Stimulated activated memory B cell treated with anti-CD40 and anti-IgM and Interleukin-4, amounts not matched to agents 10 μg/mL and 1 μg/mL and 100 μg/mL, for 72 hours (primary cell): ENCODE data around the gene TNIP2.

ENCODE experiments used
- ATAC-seq: fragments of 150-1000 bp; cut with Tn5 transposase; 2 replicates; pipeline ENCODE4 v1.10.0; 2021
- H3K27ac Mint-ChIP-seq: one replicate; pipeline ENCODE4 v1.8.0; 2022; ENCODE audit warnings: mild to moderate bottlenecking, mixed read lengths
- H3K27me3 Mint-ChIP-seq: one replicate; pipeline ENCODE4 v1.8.0; 2022; ENCODE audit warnings: mixed read lengths
- H3K36me3 Mint-ChIP-seq: one replicate; pipeline ENCODE4 v1.8.0; 2022; ENCODE audit warnings: mixed read lengths
- H3K4me1 Mint-ChIP-seq: one replicate; pipeline ENCODE4 v1.8.0; 2022; ENCODE audit warnings: mixed read lengths
- H3K4me3 Mint-ChIP-seq: one replicate; pipeline ENCODE4 v1.8.0; 2022; ENCODE audit warnings: mild to moderate bottlenecking, moderate library complexity, mixed read lengths
- H3K9me3 Mint-ChIP-seq: one replicate; pipeline ENCODE4 v1.8.0; 2022; ENCODE audit warnings: mixed read lengths

Gene TNIP2, protein sequence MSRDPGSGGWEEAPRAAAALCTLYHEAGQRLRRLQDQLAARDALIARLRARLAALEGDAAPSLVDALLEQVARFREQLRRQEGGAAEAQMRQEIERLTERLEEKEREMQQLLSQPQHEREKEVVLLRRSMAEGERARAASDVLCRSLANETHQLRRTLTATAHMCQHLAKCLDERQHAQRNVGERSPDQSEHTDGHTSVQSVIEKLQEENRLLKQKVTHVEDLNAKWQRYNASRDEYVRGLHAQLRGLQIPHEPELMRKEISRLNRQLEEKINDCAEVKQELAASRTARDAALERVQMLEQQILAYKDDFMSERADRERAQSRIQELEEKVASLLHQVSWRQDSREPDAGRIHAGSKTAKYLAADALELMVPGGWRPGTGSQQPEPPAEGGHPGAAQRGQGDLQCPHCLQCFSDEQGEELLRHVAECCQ

DNA sequence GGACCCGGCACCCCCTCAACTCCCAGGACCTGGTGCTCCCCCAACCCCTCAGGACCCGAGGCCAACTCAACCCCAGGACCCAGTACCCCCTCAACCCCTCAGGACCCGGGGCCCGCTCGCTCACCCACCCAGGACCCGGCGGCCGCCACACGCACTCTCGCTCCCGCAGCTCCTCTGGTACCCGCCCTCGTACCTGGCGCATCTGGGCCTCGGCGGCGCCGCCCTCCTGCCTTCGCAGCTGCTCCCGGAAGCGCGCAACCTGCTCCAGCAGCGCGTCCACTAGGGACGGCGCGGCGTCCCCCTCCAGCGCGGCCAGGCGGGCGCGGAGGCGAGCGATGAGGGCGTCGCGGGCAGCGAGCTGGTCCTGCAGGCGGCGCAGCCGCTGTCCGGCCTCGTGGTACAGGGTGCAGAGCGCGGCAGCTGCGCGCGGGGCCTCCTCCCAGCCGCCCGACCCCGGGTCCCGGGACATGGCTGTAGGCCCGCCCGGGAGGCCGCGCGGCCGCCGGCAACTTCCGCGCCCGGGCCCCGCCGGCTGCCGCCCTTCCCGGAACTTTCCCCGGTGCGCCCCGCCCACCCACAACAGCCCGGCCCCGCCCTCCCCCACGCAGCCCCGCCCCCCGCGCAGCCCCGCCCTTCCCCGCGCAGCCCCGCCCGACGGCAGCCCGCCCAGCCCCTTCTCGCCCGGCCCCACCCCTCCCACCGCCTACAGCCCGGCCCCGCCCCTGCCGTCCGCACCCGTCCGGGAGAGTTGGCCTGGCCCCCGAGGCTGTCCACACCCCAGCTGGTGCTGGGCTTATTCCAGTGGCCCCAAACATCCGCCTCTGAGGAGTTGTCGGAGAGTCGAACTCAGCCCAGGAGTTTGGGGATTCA is at the start of gene TNIP2:
TSS of gene TNIP2 (minus strand) at position 516 of the 870 bp plus-strand sequence. CDS start at position 469, 47 bp downstream.
- H3K27me3 Mint-ChIP-seq, result no peaks in the 10 kb centered on the region
- peak within 1 kb of the TSS; percentile 68 for H3K27ac Mint-ChIP-seq
- peak within 1 kb of the TSS; percentile 78 for H3K4me3 Mint-ChIP-seq
- H3K4me1 Mint-ChIP-seq, result peaks cover 45% of the 10 kb centered on the region
- peak; percentile 89 for ATAC-seq
- peaks cover 10% of the 10 kb centered on the region for H3K36me3 Mint-ChIP-seq
- no peaks in the 10 kb centered on the region for H3K9me3 Mint-ChIP-seq

DNA sequence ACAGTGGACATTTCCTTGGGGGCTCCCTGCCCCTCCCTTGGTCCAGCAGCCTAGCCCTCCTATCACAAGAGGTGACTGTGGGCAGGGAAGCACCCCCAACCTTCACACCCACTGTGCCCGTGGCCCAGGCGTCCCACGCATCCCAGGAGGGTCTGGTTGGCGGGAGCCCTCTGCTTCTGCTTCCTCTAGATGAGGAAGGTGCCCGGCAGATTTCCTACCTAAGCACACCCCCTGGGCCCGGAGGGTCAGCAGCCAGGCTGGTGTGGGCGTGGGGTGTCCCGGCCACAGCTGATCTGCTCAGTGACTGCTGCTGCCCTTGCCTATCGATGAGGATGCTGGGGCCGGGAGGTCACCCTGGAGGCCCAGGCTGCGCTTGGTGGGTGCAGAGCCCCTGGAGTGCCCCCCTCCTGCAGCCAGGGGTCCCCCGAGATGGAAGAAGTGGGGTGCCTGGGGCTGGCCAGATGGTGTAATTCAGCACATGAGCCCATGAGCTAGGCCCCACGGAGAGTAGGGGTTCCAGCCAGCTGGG is 48.9 kb upstream of the TNIP2 start:
- H3K36me3 Mint-ChIP-seq, result no peaks in the 10 kb centered on the region
- H3K4me3 Mint-ChIP-seq, result peak overlapping the region; percentile 55
- no peak for ATAC-seq
- H3K27ac Mint-ChIP-seq, result peak overlapping the region; percentile 77
- no peaks in the 10 kb centered on the region for H3K9me3 Mint-ChIP-seq
- peaks cover 77% of the 10 kb centered on the region for H3K4me1 Mint-ChIP-seq
- no peaks in the 10 kb centered on the region for H3K27me3 Mint-ChIP-seq

DNA sequence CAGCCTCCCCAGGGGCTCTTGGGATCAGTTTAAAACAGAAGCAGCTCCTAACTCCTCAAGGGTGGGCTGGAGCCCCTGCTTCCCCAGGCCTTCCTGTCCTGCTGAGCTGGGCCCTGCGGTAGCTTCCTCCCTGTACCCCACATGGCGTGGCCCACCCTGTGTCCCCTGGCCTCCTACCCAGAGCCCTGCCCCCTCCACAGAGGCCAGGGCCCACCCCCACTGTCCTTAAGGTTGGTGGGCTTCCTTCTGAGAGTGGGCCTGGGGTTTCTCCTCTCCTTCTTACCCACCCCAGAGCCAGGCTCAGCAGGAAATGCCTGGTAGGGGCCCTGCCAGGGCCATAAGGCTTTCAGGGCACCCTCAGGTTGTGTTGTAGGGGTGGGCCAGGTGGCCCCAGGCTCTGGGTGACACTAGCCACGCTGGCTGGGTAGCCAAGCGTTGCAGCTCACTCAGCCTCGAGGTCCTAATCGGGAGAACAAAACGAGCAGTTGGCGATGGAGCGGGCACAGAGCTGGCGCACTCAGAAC is 48.4 kb upstream of the TNIP2 start:
- Mint-ChIP-seq H3K27me3 (no peaks in the 10 kb centered on the region), H3K9me3 (no peaks in the 10 kb centered on the region), H3K27ac (peak overlapping the region; percentile 77), H3K4me3 (no peak overlapping the region), H3K4me1 (peaks cover 77% of the 10 kb centered on the region), H3K36me3 (no peaks in the 10 kb centered on the region)
- no peak for ATAC-seq

DNA sequence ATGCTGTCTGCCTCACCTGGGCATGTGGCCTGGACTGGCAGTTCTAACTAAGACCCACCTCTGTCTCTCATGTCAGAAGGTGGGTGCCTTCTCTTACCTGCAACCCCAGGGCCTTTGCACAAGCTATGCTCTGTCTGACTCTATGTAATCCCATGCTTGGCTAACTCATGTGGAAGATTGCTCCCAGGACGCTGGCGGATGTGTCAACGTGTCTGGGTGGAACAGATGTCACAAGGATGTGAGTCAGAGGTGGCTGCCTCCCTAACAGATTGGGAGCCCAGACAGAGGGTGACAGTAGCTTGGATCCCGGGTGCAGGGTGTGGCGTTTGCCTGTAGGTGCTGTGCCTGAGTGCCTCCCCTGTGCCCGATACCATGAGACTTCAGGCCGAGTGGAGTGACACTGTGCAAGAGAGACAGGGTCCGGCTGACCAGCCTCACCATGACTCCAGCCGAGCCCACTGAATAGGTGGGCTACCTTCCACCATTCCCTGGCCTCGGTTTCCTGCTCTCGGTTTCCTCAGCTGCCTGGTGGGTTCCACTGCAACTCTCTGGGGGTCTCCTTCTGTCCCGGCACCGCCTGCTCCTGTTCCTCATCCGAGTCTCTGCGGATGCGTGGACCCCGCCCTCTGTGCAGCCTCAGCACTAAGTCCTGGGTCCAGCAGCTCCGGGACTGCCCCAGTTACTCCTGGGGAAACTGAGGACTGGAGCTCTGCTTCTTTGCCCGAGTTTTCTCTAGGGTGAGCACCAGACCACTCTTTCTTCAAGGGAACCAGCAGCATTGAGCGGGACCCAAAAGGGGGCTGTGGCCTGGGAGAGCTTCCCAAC is 47.7 kb upstream of the TNIP2 start:
- Mint-ChIP-seq H3K4me3 (no peak overlapping the region), H3K4me1 (peaks cover 80% of the 10 kb centered on the region), H3K36me3 (no peaks in the 10 kb centered on the region), H3K27ac (peak overlapping the region; percentile 77), H3K27me3 (no peaks in the 10 kb centered on the region), H3K9me3 (no peaks in the 10 kb centered on the region)
- no peak for ATAC-seq

DNA sequence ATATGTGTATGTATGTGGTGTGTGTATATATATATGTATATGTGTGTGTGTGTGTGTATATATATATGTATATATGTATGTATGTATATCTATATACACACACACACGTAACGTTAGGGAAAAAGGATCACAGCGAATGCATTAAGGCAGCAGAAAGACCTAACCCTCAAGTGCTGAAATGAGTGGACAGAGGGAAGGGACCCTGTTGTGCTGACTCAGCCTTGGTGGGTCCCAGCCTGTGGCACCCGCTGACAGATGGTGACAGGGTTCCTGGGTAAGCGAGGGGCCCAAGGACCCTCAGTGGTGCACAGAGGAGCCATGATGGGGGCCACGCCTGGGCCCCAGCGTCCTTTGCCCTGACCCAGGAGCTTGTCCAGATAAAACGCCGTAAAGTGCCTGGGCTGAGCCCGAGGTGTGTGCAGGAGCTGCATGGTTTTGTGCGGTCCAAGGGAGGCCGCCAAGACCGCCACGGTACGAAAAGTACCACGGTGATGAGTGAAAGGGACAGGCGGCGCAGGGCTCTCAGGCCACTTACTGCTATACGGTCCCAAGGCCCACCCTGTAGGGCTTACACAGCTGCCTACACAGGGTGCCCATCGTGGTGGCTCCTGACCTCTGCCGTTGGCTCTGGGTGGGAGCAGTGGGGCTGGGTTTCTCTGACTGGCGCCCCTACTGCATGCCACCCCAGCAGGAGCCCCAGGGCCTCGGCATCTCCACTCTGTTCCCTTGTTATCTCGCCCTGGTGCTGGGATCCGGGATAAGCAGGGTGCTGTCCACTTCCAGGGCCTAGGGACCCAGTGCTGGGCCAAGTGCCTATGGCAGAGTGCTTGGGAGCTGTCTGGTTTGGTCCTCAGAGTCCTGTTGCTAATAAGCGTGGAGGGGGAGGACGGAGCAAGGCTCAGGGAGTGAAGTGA is 46.7 kb upstream of the TNIP2 start:
- ATAC-seq, result no peak
- Mint-ChIP-seq H3K36me3 (no peaks in the 10 kb centered on the region), H3K9me3 (no peaks in the 10 kb centered on the region), H3K4me3 (no peak overlapping the region), H3K4me1 (peaks cover 85% of the 10 kb centered on the region), H3K27ac (no peak overlapping the region), H3K27me3 (no peaks in the 10 kb centered on the region)

DNA sequence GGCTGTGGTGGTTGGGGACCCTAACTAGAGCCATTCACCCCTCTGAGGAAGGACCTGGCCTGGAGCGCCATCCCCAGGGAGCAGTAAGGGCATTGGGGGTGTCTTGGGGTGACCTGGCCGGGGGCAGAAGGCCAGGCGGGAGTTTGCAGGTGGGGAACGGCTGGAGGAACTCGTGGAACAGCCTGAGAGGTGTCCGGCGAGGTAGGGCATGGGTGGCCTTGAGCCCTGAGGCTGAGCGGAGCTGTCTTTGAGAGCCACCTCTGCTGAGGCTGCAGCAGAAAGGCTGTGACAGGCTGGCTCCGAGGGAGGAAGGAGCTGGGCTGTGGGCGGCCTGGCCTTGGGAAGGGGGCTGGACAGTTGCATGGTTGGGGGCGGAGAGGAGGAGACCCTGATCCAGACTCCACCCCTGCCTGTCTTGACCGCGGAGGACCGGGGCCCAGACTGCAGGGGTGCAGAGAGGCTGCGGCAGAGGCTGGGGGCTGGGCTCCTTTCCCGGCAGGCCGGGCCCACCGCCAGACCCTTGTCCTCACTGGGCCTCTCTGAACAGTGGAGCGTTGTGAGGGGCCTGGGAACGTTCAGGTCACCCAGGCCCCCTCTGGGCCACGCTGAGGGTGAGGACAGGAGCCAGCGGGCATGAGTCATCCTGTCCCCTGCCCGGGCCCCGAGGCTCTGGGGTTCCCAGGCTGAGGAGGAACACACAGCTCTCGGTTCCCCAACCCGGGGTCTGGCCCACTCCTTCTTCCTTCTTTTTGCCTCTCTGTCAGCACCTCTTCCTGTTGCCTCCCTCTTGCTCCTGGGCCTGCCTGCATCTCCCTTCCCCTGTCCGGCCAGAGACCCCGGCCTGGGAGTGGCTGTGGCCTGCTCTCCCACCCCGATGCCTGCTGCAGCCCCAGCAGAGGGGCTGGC is 44.8 kb upstream of the TNIP2 start:
- Mint-ChIP-seq H3K4me1 (peaks cover 76% of the 10 kb centered on the region), H3K27ac (peak overlapping the region; percentile 82), H3K9me3 (no peaks in the 10 kb centered on the region), H3K36me3 (no peaks in the 10 kb centered on the region), H3K27me3 (no peaks in the 10 kb centered on the region), H3K4me3 (peak overlapping the region; percentile 59)
- ATAC-seq, result peak; percentile 83

DNA sequence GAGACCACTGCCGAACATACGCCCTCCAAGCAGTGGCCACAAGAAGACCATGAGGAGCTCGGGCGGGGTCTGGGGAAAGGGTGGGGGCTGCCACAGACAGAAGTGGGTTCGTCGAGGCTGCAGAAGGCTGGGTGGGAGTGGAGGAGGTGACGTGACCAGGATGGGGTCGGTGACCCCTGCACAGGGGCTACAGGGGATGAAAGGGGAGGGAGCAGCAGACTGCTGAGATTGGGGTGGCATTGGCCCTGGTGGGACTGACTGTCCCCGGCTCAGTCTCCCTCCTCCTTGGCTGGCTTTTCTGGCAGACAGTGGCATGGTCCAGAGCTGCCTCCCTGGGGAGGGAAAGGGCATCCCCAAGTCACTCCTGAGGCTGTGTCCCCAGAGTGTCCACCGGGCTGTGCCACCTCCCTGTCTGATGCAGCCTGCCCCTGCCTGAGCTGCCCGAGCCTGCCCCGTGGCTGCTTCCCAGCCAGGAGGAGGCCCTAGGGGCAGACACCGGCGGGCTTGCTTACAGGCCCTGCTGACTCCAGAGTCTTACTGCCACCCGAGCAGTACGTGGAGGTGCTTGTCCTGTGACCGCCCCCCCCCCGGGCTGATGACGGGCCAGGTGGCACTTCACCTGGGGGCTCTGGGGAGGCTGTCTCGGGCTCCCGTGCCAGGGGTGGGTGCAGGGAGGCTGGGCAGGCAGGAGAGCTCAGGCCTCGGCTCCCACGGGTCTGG is 44.0 kb upstream of the TNIP2 start:
- Mint-ChIP-seq H3K4me3 (peak overlapping the region; percentile 74), H3K9me3 (no peaks in the 10 kb centered on the region), H3K27ac (peak overlapping the region; percentile 82), H3K4me1 (peaks cover 76% of the 10 kb centered on the region), H3K36me3 (no peaks in the 10 kb centered on the region), H3K27me3 (no peaks in the 10 kb centered on the region)
- ATAC-seq, result no peak

DNA sequence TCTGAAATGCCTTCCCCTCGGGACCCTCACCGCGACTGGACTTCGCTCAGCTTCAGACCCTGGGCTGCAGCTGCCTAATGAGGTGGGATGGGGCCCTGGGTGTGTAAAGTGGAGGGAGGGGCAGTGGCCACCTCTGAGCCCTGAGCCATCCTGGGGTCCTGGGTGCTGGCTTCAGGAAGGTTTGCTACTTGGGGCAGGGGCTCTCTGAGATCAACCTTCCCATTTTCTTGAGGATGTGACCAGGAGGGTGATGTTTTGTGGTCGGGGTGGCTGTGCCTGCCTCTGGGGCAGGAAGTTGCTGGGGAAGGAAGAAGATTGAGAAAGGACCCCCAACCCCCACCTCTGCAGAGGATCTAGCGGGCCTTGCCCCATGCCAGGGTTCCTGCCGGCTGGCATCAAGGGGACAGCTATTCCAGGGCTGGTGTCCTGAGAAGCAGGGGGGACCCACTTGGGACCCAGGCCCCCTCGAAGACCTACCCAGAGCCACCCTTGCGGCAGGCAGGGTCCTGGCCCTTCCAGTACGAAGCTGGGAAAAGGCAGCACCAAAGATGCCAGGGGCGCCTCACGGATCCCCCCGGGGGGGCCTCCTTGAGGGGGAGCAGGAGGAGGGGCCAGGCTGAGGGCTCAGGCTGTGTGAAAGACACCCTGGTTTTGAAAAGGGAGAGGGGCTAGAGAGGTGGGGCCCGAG is 43.2 kb upstream of the TNIP2 start:
- H3K36me3 Mint-ChIP-seq, result no peaks in the 10 kb centered on the region
- H3K4me3 Mint-ChIP-seq, result peak overlapping the region; percentile 74
- ATAC-seq, result no peak
- H3K9me3 Mint-ChIP-seq, result no peaks in the 10 kb centered on the region
- peaks cover 76% of the 10 kb centered on the region for H3K4me1 Mint-ChIP-seq
- H3K27me3 Mint-ChIP-seq, result no peaks in the 10 kb centered on the region
- peak overlapping the region; percentile 87 for H3K27ac Mint-ChIP-seq

DNA sequence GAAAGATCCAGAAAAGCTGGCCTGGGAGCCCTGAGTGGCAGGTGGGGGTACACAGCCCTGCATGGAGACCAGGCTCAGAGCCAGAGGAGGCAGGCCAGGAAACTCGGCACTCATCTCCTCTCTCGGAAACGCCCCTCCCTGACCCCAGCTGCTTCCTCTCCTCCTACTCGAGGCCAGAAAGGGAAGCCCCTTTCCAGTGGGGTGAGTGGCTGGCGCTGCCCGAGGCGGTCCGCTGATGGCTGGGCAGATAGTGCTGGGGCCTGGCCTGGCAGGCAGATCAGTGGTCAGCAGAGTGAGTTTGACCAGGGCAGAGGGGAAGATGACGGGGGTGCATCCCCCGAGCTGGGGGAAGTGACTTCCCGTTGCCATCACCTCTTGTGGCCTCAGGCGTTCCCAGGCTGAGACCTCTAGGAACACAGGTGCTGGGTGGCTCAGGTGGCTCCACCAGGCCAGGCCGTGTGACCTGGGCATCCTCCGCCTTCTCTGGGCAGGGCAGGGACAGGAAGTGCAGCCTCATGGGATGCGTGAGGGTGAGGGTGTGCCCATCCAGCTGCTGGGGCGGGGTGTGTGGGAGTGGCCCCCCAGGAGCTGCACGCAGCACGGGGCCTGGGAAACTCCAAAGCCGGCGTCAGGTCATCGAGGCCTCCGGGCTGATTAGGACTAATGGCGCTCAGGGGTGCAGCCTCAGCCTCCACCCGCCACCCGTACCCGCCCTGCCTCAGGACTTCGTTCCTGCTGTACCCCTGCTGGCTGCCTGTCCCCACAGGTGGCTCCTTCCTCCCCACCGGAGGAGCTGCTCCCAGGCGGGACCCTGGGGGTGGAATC is 42.5 kb upstream of the TNIP2 start:
- H3K4me1 Mint-ChIP-seq, result peaks cover 79% of the 10 kb centered on the region
- no peaks in the 10 kb centered on the region for H3K9me3 Mint-ChIP-seq
- no peaks in the 10 kb centered on the region for H3K27me3 Mint-ChIP-seq
- peak; percentile 62 for ATAC-seq
- H3K4me3 Mint-ChIP-seq, result peak overlapping the region; percentile 74
- H3K27ac Mint-ChIP-seq, result peak overlapping the region; percentile 87
- H3K36me3 Mint-ChIP-seq, result no peaks in the 10 kb centered on the region

DNA sequence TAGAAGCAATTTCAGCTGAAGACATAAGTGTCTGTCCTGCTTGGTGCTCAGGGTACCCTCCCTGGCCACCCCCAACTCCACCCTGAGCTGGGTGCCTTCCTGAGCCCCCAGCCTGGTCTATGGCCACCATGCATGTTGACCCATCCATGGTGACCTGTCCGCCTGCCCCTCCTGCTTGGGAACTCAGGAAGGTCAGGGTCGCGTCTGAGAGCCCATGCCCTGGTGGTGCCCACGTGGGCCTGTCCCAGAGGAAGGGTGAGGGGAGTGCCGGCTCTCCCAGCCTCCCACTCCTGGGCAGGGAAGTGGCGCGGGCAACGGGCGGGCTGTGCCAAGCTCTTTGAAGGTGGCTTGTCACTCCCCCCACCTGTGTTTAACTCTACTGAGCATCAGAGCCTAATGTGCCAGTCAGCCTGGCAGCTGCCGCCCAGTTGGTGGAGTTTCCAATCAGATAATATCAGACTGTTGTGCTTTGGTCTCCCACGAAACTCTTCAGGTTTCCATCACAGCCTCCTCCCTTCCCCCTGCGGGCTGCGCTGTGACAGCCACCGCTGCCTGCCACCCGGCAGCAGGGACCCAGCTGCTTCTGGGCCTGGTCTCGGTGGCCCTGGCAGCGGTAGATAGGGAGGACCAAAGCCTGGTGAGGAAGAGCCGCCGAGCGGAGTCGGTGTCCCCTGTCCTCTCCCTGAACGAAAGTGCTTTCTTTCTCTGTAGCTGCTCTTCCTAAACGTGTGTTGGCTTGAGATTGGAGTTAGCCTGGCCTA is 41.6 kb upstream of the TNIP2 start:
- H3K9me3 Mint-ChIP-seq, result no peaks in the 10 kb centered on the region
- H3K27ac Mint-ChIP-seq, result peak overlapping the region; percentile 87
- H3K4me3 Mint-ChIP-seq, result peak overlapping the region; percentile 36
- no peak for ATAC-seq
- H3K36me3 Mint-ChIP-seq, result no peaks in the 10 kb centered on the region
- peaks cover 81% of the 10 kb centered on the region for H3K4me1 Mint-ChIP-seq
- no peaks in the 10 kb centered on the region for H3K27me3 Mint-ChIP-seq
